Stimulated activated naive CD4-positive, alpha-beta T cell (primary cell): ENCODE measurements around the gene PDZRN4.
"Not testable (repeated sequence)": the region's sequence is repeated elsewhere in the genome, so short reads cannot be mapped to it uniquely, and the experiment has no call there.

Source experiments
- DNase-seq, 6 experiments: peaks; one replicate each; lab custom pipeline; 2025; lab: John Stamatoyannopoulos, UW

The PDZRN4 gene

DNA sequence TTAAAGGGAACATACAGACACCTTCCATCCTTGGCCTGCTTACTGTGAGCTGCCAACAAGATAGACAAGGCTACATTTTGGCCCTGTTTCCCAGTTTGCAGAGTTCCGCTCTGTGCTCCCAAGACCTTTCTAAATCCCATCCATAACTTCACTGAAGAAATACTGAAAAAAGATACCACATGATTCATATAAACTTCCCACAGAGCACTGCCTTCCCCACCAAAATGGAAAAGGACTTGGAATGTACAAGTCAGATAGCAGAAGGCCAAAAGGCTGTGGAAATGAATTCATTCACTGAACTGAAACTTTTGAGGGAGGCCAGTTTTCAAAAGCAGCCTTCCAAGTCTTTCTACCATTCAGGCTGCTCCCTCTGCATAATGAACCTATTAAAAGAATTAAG is 29.6 kb downstream of the PDZRN4 start:
- DNase-seq: no peak

- no peak for DNase-seq
Observed at GRCh38 chr12:41220931-41221330, 32.8 kb downstream of the PDZRN4 start.

DNA sequence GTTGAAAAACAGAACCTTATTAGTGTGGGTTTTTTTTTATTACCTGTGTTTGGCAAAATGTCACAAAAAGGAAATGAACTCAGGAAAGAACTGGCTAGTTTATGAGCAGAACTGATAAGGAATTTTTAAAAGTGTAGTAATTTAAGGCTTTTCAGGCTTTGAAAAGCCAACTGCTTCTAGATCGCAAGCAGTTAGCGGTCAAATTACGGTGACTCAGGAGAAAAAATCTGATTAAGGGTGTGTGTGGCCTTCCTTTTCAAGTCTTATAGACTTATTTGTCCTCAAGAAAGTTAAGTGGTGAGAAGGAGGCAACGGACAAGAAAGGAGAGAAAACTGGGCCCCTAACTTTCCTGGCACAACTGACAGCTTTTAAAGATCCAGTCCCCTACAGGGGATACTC is 33.4 kb downstream of the PDZRN4 start:
- no peak for DNase-seq

GRCh38 chr12:41223600-41223999 is 35.5 kb downstream of the PDZRN4 start:
- no peak for DNase-seq

DNA sequence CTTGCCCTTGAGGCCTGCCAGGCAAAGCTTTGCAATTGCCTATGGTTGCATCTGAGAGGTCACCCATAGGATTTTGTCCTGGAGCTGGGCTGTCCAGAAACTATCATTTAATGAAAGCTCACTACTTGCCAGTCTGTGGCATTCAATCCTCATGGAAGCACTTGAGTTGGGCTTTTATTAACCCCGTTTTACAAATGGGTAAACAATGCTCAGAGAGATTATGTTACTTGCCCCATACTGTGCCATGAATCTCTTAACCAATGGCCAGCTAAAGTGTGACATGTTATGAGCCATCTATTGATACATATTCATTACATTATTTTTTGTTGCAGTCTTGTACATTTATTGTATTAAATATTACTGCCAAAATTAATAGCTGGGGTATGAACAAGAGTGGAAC is 35.9 kb downstream of the PDZRN4 start:
- no peak for DNase-seq

DNA sequence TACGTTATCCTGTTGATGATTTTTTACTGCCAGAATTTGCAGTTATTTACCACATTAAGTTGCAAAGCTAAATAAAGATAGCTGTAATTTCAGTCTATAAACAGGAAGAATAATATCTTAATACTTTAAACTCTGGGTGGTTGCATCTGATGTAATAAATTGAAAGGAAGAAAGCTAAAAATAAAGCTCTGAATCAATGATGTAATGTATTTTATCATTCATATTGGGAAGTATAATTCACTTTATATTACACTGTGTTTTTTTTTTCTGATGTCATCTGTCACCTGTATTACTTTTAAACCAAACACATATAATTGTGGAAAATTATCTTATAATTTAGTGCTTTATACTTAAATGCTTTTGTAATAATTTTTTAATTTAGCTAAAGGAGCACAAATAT is 37.1 kb downstream of the PDZRN4 start:
- DNase-seq: no peak

GRCh38 chr12:41228066-41228820 is 40.1 kb downstream of the PDZRN4 start:
- no peak for DNase-seq

- no peak for DNase-seq
Observed at GRCh38 chr12:41230756-41231155, 42.6 kb downstream of the PDZRN4 start.

- DNase-seq: no peak
Observed at GRCh38 chr12:41234692-41235091, 46.6 kb downstream of the PDZRN4 start.

DNA sequence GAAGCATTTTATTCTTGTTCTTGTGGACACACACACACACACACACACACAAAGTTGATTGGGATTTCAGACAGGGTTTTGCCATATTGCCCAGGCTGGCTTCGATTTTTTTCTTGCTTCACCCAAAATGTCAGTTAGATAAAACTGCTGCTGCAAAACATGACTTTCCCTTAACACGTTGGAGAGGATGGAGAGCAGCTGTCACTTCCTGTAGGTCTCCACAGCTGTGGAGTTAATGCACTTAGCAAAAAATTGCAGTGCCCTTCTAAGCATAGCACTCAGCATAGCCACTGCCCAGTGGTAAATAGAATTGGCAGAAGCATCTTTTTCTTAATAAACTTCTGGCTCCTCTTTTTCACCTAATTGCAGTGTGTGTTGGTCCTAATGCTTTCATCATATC is 54.5 kb downstream of the PDZRN4 start:
- no peak for DNase-seq

DNA sequence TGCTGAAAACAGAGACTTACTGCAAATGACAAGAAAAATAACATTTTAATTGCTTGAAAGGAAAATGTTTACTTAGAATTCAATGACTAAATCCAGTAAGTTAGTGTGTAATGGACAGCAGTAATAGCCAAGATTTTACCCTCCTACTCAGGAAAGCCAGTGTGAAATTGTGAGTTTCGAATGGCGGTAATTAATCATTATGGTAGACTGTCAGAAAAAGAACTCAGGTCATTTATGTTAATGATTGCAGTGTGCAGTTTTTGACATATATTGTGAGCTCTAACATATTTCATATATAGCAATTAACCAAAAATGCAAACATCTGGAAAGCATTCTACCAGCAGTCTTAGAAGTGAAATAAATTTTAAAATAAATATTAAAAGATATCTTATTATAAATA is 60.3 kb downstream of the PDZRN4 start:
- no peak for DNase-seq

DNA sequence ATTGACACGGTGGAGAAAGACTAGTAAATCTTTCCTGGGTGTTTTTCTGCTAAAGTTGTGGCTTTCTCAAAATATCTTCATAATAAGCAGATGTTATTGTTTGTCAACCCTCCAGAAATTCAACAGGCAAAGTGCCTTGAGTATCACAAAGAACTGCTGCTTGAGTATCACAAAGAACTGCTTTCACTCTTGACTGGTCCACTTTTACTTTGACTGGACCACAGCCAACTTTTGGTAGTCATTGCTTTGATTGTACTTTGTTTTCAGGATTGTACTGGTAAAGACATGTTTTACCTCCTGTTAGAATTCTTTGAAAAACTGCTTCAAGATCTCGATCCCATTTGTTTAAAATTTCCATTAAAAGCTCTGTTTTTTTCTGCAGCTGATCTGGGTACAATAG is 62.6 kb downstream of the PDZRN4 start:
- DNase-seq: no peak

DNA sequence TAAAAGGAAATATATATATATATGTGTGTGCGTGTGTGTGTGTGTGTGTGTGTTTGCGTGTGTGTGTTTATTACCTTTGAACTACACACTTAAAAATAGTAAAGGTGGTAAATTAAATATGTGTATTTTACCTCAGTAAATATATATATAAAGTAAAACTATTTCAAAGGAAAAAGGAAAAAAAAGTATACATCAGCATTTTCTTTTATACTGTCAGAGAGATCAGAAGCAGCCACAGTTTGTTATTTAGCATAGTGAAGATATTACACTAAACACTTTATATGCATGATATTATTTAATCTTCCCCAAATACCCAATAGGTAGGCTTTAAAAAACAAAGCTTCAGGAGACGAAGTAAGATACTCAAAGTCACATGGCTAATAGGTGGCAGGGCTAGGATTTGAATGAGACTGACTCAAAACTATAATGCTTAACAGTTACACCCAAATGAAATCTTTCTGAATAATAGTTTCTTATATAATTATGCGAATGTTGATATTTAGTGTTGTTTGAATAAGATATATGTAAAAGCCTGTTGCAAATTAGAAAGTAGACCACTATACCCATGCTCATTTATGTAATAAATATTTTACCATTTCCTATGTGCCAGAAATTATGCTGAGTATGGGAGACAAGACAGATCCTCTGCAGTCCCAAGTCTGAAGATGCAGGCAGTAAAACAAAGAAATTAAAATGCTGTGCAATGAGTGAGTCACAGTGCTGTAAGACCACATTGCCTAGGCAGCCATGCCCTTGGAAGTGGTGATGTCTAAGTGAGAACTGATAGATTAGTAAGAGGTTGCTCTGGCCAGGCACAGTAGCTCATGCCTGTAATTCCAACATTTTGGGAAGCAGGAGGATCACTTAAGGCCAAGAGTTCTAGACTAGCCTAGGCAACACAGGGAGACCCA is 66.1 kb downstream of the PDZRN4 start:
- DNase-seq: no peak

DNA sequence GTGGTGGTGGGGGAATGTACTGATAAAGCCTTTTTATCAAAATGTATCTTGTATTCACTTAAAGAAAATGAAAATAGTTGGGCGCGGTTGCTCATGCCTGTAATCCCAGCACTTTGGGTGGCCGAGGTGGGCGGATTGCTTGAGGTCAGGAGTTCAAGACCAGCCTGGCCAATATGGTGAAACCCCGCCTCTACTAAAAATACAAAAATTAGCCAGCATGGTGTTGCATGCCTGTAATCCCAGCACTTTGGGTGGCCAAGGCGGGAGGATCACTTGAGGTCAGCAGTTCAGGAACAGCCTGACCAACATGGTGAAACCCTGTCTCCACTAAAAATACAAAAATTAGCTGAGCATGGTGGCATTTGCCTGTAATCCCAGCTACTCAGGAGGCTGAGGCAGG is 75.1 kb downstream of the PDZRN4 start:
- DNase-seq: not testable (repeated sequence)

DNA sequence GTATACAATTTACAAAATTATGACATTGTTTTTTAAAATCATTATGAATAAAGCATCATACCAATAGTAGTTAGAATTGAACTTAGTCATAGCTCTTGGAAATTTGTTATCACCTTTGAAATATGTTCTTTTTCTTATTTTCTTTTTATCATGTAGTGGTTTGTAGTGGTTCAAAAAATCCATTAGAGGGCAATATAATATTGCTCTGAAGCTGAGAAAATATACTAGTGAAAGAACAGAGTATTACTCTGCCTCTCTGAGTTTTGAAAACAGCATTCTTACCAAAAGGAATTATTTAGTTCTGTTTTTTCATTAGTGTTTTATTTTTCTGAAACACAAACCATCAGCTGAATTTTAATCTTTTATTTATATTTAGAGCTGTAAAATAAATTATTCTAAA is 76.2 kb downstream of the PDZRN4 start:
- DNase-seq: no peak

DNA sequence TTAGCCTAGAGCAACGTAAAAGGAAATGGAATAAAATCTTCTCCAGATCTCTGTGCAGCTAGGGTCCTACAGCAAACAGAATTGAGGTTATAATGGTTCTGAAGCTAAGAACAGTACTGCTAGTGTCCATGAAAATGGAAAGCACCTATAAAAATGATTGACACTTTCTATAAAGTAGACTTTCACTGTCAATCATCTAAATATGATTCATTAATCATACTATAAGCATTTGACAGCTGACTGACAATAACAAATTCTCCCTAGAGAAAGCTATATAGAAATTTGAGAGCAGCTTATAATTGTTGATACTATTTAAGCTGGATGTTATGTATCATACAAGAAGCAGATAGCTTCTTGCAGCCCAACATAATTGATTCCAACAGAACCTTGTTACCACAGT is 80.9 kb downstream of the PDZRN4 start:
- no peak for DNase-seq

- no peak for DNase-seq
Observed at GRCh38 chr12:41271489-41271888, 83.4 kb downstream of the PDZRN4 start.

DNA sequence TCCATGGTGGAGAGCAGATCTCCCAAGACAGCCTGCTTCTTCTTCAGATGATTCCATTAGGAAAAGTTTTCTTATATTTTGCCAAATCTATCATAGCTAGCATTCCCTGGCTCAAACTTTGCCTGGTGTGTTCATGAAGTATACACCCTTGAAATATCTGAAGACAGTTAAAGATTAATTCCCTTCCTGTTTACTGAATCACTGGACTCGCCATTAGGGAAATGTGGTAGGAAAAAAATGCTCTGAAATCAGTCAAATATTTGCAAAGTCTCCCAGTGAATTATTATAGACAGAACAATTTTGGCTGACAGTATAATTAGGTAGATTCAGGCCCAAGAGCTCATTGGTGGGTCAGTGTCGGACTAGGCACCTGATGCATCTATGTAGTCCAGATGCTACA is 86.5 kb downstream of the PDZRN4 start:
- DNase-seq: no peak

DNA sequence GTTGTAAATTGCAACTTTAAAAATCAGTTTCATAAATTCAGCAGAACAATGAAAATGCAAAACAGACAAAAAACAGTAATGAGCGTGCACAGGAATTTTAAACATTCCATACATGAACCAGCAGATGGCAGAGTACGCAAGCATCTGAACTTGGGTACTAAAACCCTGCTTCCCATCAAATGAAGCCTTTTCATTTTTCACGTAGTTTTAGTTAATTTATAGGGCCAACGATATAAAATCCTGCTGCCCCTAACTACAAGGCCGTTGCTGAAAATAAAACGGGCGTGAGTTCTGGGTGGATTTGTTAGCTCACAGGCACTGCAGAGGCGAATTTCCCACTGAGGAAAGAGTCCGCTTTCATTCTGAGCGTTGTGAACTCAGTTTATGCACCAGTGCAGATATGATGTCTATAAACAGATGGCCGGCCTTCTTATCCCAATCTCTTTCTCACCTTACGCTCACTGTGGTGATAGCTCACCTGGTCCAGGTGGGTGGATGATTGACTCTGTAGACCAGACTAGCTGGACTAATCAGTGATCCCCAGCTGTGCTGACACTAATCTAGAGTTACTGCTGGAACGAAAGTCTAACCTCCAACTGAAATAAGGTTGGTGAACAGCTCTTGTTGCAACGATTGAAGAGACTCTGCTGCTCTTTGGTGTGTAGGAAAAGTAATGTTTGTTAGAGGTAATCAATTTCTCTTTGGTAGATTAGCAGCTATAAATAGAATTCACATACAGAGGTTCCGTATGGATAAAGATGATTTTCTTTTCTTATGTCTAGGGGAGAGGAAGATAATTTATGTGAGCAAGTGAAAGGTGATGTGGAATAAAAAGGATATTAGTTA is 89.2 kb downstream of the PDZRN4 start:
- no peak for DNase-seq

GRCh38 chr12:41277946-41278267 is 89.8 kb downstream of the PDZRN4 start:
- DNase-seq: no peak

- DNase-seq: not testable (repeated sequence)
Observed at GRCh38 chr12:41280341-41281095, 92.4 kb downstream of the PDZRN4 start.

GRCh38 chr12:41285470-41285869 is 97.3 kb downstream of the PDZRN4 start:
- DNase-seq: not testable (repeated sequence)
